ENCODE data around the gene CDH8.

The CDH8 gene

DNA sequence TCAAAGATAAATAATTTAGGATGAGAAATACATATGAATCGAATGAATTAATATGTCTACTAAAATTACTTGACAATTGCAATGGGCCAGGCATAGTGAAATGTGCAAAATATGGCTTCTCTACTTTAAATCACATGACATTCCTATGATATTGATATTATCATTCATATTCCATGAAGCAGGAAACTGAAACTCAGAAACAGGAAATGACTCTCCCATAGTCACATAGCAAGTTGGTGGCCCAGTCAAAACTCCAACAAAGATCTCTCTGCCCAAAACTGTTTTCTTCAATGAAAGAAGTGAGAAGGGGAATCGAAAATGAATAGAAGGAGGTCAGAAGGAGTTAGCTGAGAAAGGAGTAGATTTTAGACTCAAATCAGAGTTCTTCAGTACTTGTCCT lies 272.2 kb downstream of the CDH8 start:
- no peak overlapping the region for H3K4me3 ChIP-seq (replicated peaks; ENCODE audit: low read depth, low read length)
- TF ChIP-seq, protein P1, sequence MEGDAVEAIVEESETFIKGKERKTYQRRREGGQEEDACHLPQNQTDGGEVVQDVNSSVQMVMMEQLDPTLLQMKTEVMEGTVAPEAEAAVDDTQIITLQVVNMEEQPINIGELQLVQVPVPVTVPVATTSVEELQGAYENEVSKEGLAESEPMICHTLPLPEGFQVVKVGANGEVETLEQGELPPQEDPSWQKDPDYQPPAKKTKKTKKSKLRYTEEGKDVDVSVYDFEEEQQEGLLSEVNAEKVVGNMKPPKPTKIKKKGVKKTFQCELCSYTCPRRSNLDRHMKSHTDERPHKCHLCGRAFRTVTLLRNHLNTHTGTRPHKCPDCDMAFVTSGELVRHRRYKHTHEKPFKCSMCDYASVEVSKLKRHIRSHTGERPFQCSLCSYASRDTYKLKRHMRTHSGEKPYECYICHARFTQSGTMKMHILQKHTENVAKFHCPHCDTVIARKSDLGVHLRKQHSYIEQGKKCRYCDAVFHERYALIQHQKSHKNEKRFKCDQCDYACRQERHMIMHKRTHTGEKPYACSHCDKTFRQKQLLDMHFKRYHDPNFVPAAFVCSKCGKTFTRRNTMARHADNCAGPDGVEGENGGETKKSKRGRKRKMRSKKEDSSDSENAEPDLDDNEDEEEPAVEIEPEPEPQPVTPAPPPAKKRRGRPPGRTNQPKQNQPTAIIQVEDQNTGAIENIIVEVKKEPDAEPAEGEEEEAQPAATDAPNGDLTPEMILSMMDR (IDR thresholded peaks at IDR 0.05; ENCODE audit: low read depth, low read length, missing control alignments) = no peak
- DNase-seq (ENCODE audit: extremely low read depth, low read depth) = no peak

DNA sequence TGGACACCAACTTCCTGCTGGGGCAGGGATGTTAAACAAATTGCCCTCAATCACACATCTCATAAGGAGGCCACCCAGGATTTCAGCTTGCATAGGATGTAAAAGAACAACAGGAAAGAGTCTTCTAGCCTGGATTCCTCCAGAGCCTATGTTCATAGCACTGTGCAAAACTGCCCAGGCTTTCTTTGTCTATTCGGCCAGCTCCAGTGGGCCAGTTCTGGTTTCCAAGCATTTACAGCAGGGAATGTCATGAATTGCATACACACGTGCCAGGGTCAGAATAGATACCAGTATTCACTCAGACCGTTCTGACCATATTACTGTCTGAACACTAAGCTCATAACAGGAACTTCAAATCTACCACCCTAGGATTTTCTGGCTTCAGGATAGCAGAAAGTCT lies 273.2 kb downstream of the CDH8 start:
- no peak for DNase-seq (ENCODE audit: extremely low read depth, low read depth)
- H3K4me3 ChIP-seq (replicated peaks; ENCODE audit: low read depth, low read length) = no peak overlapping the region
- TF ChIP-seq, protein P1 (IDR thresholded peaks at IDR 0.05; ENCODE audit: low read depth, low read length, missing control alignments) = no peak

GRCh38 chr16:61730997-61731396 lies 305.2 kb downstream of the CDH8 start:
- H3K4me3 ChIP-seq (replicated peaks; ENCODE audit: low read depth, low read length) = no peak overlapping the region
- DNase-seq (ENCODE audit: extremely low read depth, low read depth) = no peak
- TF ChIP-seq, protein P1 (IDR thresholded peaks at IDR 0.05; ENCODE audit: low read depth, low read length, missing control alignments) = no peak

DNA sequence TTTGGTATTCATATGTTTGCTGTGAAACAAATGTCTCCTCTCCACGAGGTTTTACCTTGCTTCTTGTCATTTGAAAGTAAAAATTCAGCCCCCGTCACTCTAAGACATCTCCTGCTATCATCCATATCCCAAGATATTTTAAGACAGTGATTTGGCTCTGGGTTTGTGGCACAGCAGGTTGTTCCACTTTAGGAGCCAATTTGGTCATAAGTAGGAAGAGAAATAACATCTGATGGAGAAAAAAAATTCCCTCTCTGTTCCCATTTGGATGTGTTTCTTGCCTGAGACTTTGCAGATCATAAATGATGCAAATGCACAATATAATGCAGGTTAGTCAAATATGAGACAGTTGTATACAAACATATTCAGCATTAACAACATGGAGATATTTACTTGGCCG lies 309.5 kb downstream of the CDH8 start:
- DNase-seq (ENCODE audit: extremely low read depth, low read depth) = no peak
- no peak overlapping the region for H3K4me3 ChIP-seq (replicated peaks; ENCODE audit: low read depth, low read length)
- TF ChIP-seq, protein P1 (IDR thresholded peaks at IDR 0.05; ENCODE audit: low read depth, low read length, missing control alignments) = no peak

DNA sequence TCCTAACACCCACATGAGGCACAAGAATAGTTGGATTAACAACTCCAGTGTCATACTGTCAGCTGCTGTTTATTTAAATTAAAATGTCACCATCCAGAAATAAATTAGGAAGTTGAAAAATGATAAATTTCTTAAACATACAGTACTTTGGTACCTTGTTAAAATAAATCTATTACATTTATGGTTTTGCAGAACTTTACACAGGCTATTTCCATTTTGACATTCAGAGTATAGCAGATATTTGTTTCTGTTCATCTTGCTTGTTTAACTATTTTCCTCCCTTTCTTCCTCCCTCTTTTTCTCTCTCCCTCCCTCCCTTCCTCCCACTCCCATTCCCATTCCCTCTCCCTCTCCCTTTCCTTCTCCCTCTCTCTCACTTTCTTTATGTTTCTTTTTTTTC lies 310.1 kb downstream of the CDH8 start:
- no peak overlapping the region for H3K4me3 ChIP-seq (replicated peaks; ENCODE audit: low read depth, low read length)
- no peak for DNase-seq (ENCODE audit: extremely low read depth, low read depth)
- TF ChIP-seq, protein P1 (IDR thresholded peaks at IDR 0.05; ENCODE audit: low read depth, low read length, missing control alignments) = no peak

DNA sequence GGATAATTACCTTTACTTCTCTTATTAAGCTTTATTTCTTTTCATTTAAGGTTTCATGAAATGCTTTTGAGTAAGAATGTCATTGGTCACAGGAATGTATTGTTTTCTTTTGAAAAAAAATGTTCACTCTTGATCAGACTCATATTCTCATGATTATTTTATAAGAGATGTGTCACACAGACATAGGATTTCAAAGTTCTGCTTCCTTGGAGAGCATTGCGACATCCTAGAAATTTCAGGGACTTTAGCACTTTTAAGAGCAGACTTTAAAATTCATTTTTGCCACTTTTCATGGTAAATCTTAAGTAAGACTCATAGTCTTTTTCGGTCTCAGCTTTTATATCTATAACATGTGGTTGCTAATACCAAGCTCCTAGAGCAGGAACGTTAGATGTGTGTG lies 314.7 kb downstream of the CDH8 start:
- H3K4me3 ChIP-seq (replicated peaks; ENCODE audit: low read depth, low read length) = no peak overlapping the region
- TF ChIP-seq, protein P1 (IDR thresholded peaks at IDR 0.05; ENCODE audit: low read depth, low read length, missing control alignments) = no peak
- DNase-seq (ENCODE audit: extremely low read depth, low read depth) = no peak

- TF ChIP-seq, protein P1 (IDR thresholded peaks at IDR 0.05; ENCODE audit: low read depth, low read length, missing control alignments) = no peak
- no peak for DNase-seq (ENCODE audit: extremely low read depth, low read depth)
- H3K4me3 ChIP-seq (replicated peaks; ENCODE audit: low read depth, low read length) = no peak overlapping the region
Observed at GRCh38 chr16:61715393-61715792, 320.8 kb downstream of the CDH8 start.

Measured in HFF-Myc (cell line).